ENCODE measurements around the gene CFC1. TPM values are rescaled to one million over a fixed set of nuclear protein-coding genes. Genes with fewer than 3 reads are reported as not detected.
"Not testable (repeated sequence)": the region's sequence is repeated elsewhere in the genome, so short reads cannot be mapped to it uniquely, and the experiment has no call there.

CFC1 gene
- total and polyA plus RNA-seq, 2 of the 13 experiments (the other 11 are each of a cell fraction or from before 2014, with no cell fraction given) = not detected

- intact Hi-C loops (cut with micrococcal nuclease; ENCODE audit: unreplicated experiment); H3K9ac ChIP-seq (ENCODE audit: insufficient read depth, low read depth, low read length); H3K27ac ChIP-seq (ENCODE audit: extremely low read length, insufficient read depth, low read length); H3K79me2 ChIP-seq (ENCODE audit: insufficient read depth, low read length); H3K27me3 ChIP-seq (ENCODE audit: control insufficient read depth in 1 of 2, insufficient read depth in 2 of 2, low read length in 2 of 2); DNase-seq (ENCODE audit: low spot score); H2AFZ ChIP-seq (ENCODE audit: low read length); H3K4me3 ChIP-seq (replicated peaks in 1 of 3; ENCODE audit: insufficient read depth in 1 of 3, low read depth in 2 of 3, low read length in 3 of 3); ATAC-seq; H3K36me3 ChIP-seq (replicated peaks in 1 of 2; ENCODE audit: control insufficient read depth in 1 of 2, insufficient read depth in 2 of 2, low read length in 2 of 2); POLR2A ChIA-PET; H4K20me1 ChIP-seq (ENCODE audit: insufficient read depth, low read length); CTCF ChIA-PET (ENCODE audit: low intra/inter-chr PET ratio, low total read pairs); BruUV-seq (replicated peaks); H3K4me1 ChIP-seq (ENCODE audit: insufficient read depth, low read length); in situ Hi-C loops (cut with HindIII; ENCODE audit: extremely low pct_ligation_motif_present, low pct_unique_long_range_greater_than_20kb); FAIRE-seq; H3K9me3 ChIP-seq (ENCODE audit: low read length); H3K4me2 ChIP-seq (ENCODE audit: low read depth, low read length): not testable (repeated sequence)
- WGBS (ENCODE audit: low lambda C conversion rate) = 62% methylated on average over 5 of the region's 7 CpGs
Observed at GRCh38 chr2:130579121-130579520, 20.3 kb downstream of the CFC1 start.

GRCh38 chr2:130577559-130577958 lies 21.8 kb downstream of the CFC1 start:
- in situ Hi-C loops (cut with HindIII; ENCODE audit: extremely low pct_ligation_motif_present, low pct_unique_long_range_greater_than_20kb); intact Hi-C loops (cut with micrococcal nuclease; ENCODE audit: unreplicated experiment); H3K9me3 ChIP-seq (ENCODE audit: low read length); CTCF ChIA-PET (ENCODE audit: low intra/inter-chr PET ratio, low total read pairs); ATAC-seq; H3K79me2 ChIP-seq (ENCODE audit: insufficient read depth, low read length); POLR2A ChIA-PET; H3K27ac ChIP-seq (ENCODE audit: extremely low read length, insufficient read depth, low read length); H3K9ac ChIP-seq (ENCODE audit: insufficient read depth, low read depth, low read length); H3K36me3 ChIP-seq (replicated peaks in 1 of 2; ENCODE audit: control insufficient read depth in 1 of 2, insufficient read depth in 2 of 2, low read length in 2 of 2); H3K4me3 ChIP-seq (replicated peaks in 1 of 3; ENCODE audit: insufficient read depth in 1 of 3, low read depth in 2 of 3, low read length in 3 of 3); H3K27me3 ChIP-seq (ENCODE audit: control insufficient read depth in 1 of 2, insufficient read depth in 2 of 2, low read length in 2 of 2); H3K4me1 ChIP-seq (ENCODE audit: insufficient read depth, low read length); H2AFZ ChIP-seq (ENCODE audit: low read length); DNase-seq (ENCODE audit: low spot score); H3K4me2 ChIP-seq (ENCODE audit: low read depth, low read length); H4K20me1 ChIP-seq (ENCODE audit: insufficient read depth, low read length); BruUV-seq (replicated peaks): not testable (repeated sequence)
- WGBS (ENCODE audit: low lambda C conversion rate) = no CpG with 5 or more reads among the region's 4 CpGs
- peak; percentile 23 for FAIRE-seq

- H4K20me1 ChIP-seq (ENCODE audit: insufficient read depth, low read length); POLR2A ChIA-PET; H3K4me1 ChIP-seq (ENCODE audit: insufficient read depth, low read length); H3K27me3 ChIP-seq (ENCODE audit: control insufficient read depth in 1 of 2, insufficient read depth in 2 of 2, low read length in 2 of 2); in situ Hi-C loops (cut with HindIII; ENCODE audit: extremely low pct_ligation_motif_present, low pct_unique_long_range_greater_than_20kb); ATAC-seq; FAIRE-seq; H3K4me3 ChIP-seq (replicated peaks in 1 of 3; ENCODE audit: insufficient read depth in 1 of 3, low read depth in 2 of 3, low read length in 3 of 3); intact Hi-C loops (cut with micrococcal nuclease; ENCODE audit: unreplicated experiment); H3K9ac ChIP-seq (ENCODE audit: insufficient read depth, low read depth, low read length); CTCF ChIA-PET (ENCODE audit: low intra/inter-chr PET ratio, low total read pairs); H2AFZ ChIP-seq (ENCODE audit: low read length); H3K4me2 ChIP-seq (ENCODE audit: low read depth, low read length); DNase-seq (ENCODE audit: low spot score); H3K27ac ChIP-seq (ENCODE audit: extremely low read length, insufficient read depth, low read length); H3K79me2 ChIP-seq (ENCODE audit: insufficient read depth, low read length); H3K9me3 ChIP-seq (ENCODE audit: low read length); BruUV-seq (replicated peaks); H3K36me3 ChIP-seq (replicated peaks in 1 of 2; ENCODE audit: control insufficient read depth in 1 of 2, insufficient read depth in 2 of 2, low read length in 2 of 2): not testable (repeated sequence)
- WGBS (ENCODE audit: low lambda C conversion rate) = no CpG with 5 or more reads among the region's 8 CpGs
Observed at GRCh38 chr2:130576209-130576784, 23.1 kb downstream of the CFC1 start.

GRCh38 chr2:130574230-130574629 lies 25.1 kb downstream of the CFC1 start:
- H3K27ac ChIP-seq (ENCODE audit: extremely low read length, insufficient read depth, low read length); H3K9ac ChIP-seq (ENCODE audit: insufficient read depth, low read depth, low read length); in situ Hi-C loops (cut with HindIII; ENCODE audit: extremely low pct_ligation_motif_present, low pct_unique_long_range_greater_than_20kb); POLR2A ChIA-PET; H4K20me1 ChIP-seq (ENCODE audit: insufficient read depth, low read length); H3K4me3 ChIP-seq (replicated peaks in 1 of 3; ENCODE audit: insufficient read depth in 1 of 3, low read depth in 2 of 3, low read length in 3 of 3); H3K27me3 ChIP-seq (ENCODE audit: control insufficient read depth in 1 of 2, insufficient read depth in 2 of 2, low read length in 2 of 2); BruUV-seq (replicated peaks); intact Hi-C loops (cut with micrococcal nuclease; ENCODE audit: unreplicated experiment); H3K9me3 ChIP-seq (ENCODE audit: low read length); FAIRE-seq; CTCF ChIA-PET (ENCODE audit: low intra/inter-chr PET ratio, low total read pairs); H2AFZ ChIP-seq (ENCODE audit: low read length); DNase-seq (ENCODE audit: low spot score); H3K4me2 ChIP-seq (ENCODE audit: low read depth, low read length); ATAC-seq; H3K36me3 ChIP-seq (replicated peaks in 1 of 2; ENCODE audit: control insufficient read depth in 1 of 2, insufficient read depth in 2 of 2, low read length in 2 of 2); H3K4me1 ChIP-seq (ENCODE audit: insufficient read depth, low read length); H3K79me2 ChIP-seq (ENCODE audit: insufficient read depth, low read length): not testable (repeated sequence)
- 50% methylated on average over 1 of the region's 13 CpGs for WGBS (ENCODE audit: low lambda C conversion rate)

All from HepG2 (cell line).